Lower lobe of right lung (tissue), 2 donors: Measurements from ENCODE around the gene SRRM2. TPM values are rescaled to one million over a fixed set of nuclear protein-coding genes. Genes with fewer than 3 reads are reported as not detected.

Source experiments
- ATAC-seq, 2 donors: fragments of 200-7000 bp; cut with Tn5 transposase; one replicate each; pipeline ENCODE4 v1.9.1; 2020 to 2022; ENCODE audit warnings: mild to moderate bottlenecking in 2 of 2, moderate library complexity in 2 of 2
- DNase-seq: peaks from one replicate; pipeline ENCODE4 v3.0.0-alpha.2; 2020
- H3K27ac ChIP-seq: fragments of 200-600 bp; one replicate; pipeline ENCODE4 v1.8.0; 2022
- H3K27me3 ChIP-seq: fragments of 200-600 bp; one replicate; pipeline ENCODE4 v1.8.0; 2022; ENCODE audit warnings: low read depth
- H3K36me3 ChIP-seq: fragments of 200-600 bp; one replicate; pipeline ENCODE4 v1.8.0; 2022; ENCODE audit warnings: mild to moderate bottlenecking
- H3K4me1 ChIP-seq: fragments of 200-600 bp; one replicate; pipeline ENCODE4 v1.8.0; 2022
- H3K4me3 ChIP-seq: fragments of 200-600 bp; one replicate; pipeline ENCODE4 v1.8.0; 2022; ENCODE audit warnings: mild to moderate bottlenecking
- H3K9me3 ChIP-seq: fragments of 200-600 bp; one replicate; pipeline ENCODE4 v1.8.0; 2022
- intact Hi-C: fragments of 100-400 bp; cut with DNase I; formaldehyde crosslinking; loops from one replicate; pipeline ENCODE4 v1.11.0; 2022
- total RNA-seq: library from RNA; stranded (reverse); fragmentation: NEBNext Ultra II Directional; extraction: Animal tissue kit (Norgen Biotek cat#: 25700); gene quantifications from one replicate; pipeline ENCODE4 v1.2.1, GENCODE V29; 2021
- TF ChIP-seq, protein P1 (sequence below): fragments of 200-600 bp; IDR thresholded peaks from one replicate; pipeline ENCODE4 v1.8.0; 2022; ENCODE audit warnings: antibody characterized with exemption, mild to moderate bottlenecking
- donor health status: DM: no; HTN: yes; CAD: no; lungs with severe emphysema.

Gene SRRM2
- total RNA-seq, 1 donor from 2014 or later = 659 TPM

DNA sequence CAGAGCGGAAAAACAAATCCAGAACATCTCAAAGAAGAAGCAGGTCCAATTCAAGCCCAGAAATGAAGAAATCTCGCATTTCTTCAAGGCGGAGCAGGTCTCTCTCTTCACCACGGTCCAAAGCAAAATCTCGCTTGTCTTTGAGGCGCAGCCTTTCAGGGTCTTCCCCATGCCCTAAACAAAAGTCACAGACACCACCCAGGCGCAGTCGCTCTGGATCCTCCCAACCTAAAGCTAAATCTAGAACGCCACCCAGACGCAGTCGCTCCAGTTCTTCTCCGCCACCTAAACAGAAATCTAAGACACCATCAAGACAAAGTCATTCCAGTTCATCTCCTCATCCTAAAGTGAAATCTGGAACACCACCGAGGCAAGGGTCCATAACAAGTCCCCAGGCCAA lies 10.3 kb downstream of the SRRM2 start:
- Histone ChIP-seq H3K4me3 (no peak overlapping the region), H3K4me1 (no peaks in the 10 kb centered on the region), H3K27me3 (no peaks in the 10 kb centered on the region), H3K36me3 (peaks cover 100% of the 10 kb centered on the region), H3K27ac (no peak overlapping the region), H3K9me3 (no peaks in the 10 kb centered on the region)
- intact Hi-C loops = no loop called here
- peak; percentile 24 for DNase-seq
- TF ChIP-seq, protein P1, sequence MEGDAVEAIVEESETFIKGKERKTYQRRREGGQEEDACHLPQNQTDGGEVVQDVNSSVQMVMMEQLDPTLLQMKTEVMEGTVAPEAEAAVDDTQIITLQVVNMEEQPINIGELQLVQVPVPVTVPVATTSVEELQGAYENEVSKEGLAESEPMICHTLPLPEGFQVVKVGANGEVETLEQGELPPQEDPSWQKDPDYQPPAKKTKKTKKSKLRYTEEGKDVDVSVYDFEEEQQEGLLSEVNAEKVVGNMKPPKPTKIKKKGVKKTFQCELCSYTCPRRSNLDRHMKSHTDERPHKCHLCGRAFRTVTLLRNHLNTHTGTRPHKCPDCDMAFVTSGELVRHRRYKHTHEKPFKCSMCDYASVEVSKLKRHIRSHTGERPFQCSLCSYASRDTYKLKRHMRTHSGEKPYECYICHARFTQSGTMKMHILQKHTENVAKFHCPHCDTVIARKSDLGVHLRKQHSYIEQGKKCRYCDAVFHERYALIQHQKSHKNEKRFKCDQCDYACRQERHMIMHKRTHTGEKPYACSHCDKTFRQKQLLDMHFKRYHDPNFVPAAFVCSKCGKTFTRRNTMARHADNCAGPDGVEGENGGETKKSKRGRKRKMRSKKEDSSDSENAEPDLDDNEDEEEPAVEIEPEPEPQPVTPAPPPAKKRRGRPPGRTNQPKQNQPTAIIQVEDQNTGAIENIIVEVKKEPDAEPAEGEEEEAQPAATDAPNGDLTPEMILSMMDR = no peak
- no peak for ATAC-seq

DNA sequence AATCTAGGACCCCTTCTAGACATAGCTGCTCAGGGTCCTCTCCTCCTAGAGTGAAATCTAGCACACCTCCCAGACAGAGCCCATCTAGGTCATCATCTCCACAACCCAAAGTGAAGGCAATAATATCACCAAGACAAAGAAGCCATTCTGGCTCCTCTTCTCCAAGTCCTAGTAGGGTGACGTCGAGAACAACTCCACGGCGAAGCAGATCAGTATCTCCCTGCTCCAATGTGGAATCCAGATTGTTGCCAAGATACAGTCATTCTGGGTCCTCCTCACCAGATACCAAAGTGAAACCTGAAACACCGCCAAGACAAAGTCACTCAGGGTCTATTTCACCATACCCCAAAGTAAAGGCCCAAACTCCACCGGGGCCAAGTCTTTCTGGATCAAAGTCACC lies 10.7 kb downstream of the SRRM2 start:
- DNase-seq (peak; percentile 2), ATAC-seq (no peak)
- Histone ChIP-seq H3K9me3 (no peaks in the 10 kb centered on the region), H3K4me3 (no peak overlapping the region), H3K4me1 (no peaks in the 10 kb centered on the region), H3K36me3 (peaks cover 100% of the 10 kb centered on the region), H3K27me3 (no peaks in the 10 kb centered on the region), H3K27ac (no peak overlapping the region)
- intact Hi-C loops = no loop called here
- TF ChIP-seq, protein P1 = no peak

DNA sequence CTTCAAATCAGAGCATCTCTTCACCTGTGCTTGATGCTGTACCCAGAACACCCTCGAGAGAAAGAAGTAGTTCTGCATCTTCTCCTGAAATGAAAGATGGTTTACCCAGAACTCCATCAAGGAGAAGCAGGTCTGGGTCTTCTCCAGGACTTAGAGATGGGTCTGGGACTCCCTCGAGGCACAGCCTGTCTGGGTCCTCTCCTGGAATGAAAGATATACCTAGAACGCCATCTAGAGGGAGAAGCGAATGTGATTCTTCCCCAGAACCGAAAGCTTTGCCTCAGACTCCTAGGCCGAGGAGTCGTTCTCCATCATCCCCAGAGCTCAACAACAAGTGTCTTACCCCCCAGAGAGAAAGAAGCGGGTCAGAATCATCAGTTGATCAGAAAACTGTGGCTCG lies 12.3 kb downstream of the SRRM2 start:
- TF ChIP-seq, protein P1 = no peak
- Histone ChIP-seq H3K4me3 (no peak overlapping the region), H3K9me3 (no peaks in the 10 kb centered on the region), H3K4me1 (peaks cover 6% of the 10 kb centered on the region), H3K27ac (no peak overlapping the region), H3K27me3 (no peaks in the 10 kb centered on the region), H3K36me3 (peaks cover 100% of the 10 kb centered on the region)
- intact Hi-C loops = no loop called here
- no peak for ATAC-seq
- DNase-seq = peak; percentile 8

DNA sequence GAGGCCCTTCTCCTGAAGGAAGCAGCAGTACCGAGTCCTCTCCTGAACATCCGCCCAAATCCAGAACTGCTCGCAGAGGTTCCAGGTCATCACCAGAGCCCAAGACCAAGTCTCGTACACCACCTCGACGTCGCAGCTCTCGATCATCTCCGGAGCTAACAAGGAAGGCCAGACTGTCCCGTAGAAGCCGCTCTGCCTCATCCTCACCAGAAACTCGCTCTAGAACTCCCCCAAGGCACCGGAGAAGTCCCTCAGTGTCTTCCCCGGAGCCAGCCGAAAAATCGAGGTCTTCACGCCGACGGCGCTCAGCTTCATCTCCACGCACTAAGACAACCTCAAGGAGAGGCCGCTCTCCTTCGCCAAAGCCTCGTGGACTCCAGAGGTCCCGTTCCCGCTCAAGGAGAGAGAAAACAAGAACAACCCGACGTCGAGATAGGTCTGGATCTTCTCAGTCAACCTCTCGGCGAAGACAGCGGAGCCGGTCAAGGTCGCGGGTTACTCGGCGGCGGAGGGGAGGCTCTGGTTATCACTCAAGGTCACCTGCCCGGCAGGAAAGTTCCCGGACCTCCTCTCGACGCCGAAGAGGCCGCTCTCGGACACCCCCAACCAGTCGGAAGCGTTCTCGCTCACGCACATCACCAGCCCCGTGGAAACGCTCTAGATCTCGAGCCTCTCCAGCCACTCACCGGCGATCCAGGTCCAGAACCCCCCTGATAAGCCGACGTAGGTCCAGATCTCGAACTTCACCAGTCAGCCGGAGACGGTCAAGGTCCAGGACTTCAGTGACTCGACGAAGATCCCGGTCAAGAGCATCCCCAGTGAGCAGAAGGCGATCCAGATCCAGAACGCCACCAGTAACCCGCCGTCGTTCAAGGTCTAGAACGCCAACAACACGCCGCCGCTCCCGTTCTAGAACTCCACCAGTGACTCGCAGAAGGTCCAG lies 13.3 kb downstream of the SRRM2 start:
- Histone ChIP-seq H3K4me1 (peaks cover 6% of the 10 kb centered on the region), H3K4me3 (no peak overlapping the region), H3K36me3 (peaks cover 100% of the 10 kb centered on the region), H3K9me3 (no peaks in the 10 kb centered on the region), H3K27ac (no peak overlapping the region), H3K27me3 (no peaks in the 10 kb centered on the region)
- TF ChIP-seq, protein P1 = no peak
- ATAC-seq (no peak), DNase-seq (peak; percentile 41)
- intact Hi-C loops = no loop called here

DNA sequence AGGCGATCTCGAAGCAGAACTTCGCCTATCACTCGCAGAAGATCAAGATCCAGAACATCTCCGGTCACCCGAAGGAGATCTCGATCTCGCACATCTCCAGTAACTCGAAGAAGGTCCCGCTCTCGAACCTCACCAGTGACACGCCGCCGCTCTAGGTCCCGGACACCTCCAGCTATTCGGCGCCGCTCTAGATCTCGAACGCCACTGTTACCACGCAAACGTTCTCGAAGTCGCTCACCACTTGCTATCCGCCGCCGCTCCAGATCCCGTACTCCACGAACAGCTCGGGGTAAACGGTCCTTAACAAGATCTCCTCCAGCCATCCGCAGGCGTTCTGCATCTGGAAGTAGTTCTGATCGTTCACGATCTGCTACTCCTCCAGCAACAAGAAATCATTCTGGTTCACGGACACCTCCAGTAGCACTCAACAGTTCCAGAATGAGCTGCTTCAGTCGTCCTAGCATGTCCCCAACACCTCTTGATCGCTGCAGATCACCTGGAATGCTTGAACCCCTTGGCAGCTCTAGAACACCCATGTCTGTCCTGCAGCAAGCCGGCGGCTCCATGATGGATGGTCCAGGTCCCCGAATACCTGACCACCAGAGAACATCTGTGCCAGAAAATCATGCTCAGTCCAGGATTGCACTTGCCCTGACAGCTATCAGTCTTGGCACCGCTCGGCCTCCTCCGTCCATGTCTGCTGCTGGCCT lies 14.1 kb downstream of the SRRM2 start:
- TF ChIP-seq, protein P1 = no peak
- intact Hi-C loops = no loop called here
- Histone ChIP-seq H3K9me3 (no peaks in the 10 kb centered on the region), H3K4me1 (peaks cover 6% of the 10 kb centered on the region), H3K27ac (no peak overlapping the region), H3K4me3 (no peak overlapping the region), H3K36me3 (peaks cover 100% of the 10 kb centered on the region), H3K27me3 (no peaks in the 10 kb centered on the region)
- DNase-seq = peak; percentile 46
- no peak for ATAC-seq
